ENCODE measurements around the gene CNGA2. TPM values are rescaled to one million over a fixed set of nuclear protein-coding genes. Genes with fewer than 3 reads are reported as not detected.

The CNGA2 gene
- polyA plus RNA-seq, 1 donor from 2014 or later, result not detected

GRCh38 chrX:151743651-151744470 is 9.3 kb downstream of the CNGA2 start:
- Histone ChIP-seq H3K9me3 (ENCODE audit: low read length) (no peaks in the 10 kb centered on the region), H4K20me1 (ENCODE audit: insufficient read depth) (no peaks in the 10 kb centered on the region), H3K9me2 (ENCODE audit: insufficient read depth, low read length) (no peaks in the 10 kb centered on the region), H3K4me3 (ENCODE audit: low read length) (no peak overlapping the region), H2AFZ (ENCODE audit: low read depth, low read length) (no peak overlapping the region), H3K79me2 (replicated peaks; ENCODE audit: insufficient read depth, low read length) (no peaks in the 10 kb centered on the region), H3K27ac (ENCODE audit: low read length) (no peak overlapping the region), H3K36me3 (ENCODE audit: insufficient read depth, low read length) (no peaks in the 10 kb centered on the region), H3K27me3 (ENCODE audit: insufficient read depth, low read depth, low read length) (no peaks in the 10 kb centered on the region), H3K4me2 (ENCODE audit: low read length) (no peak overlapping the region), H3K9ac (ENCODE audit: low read length) (no peak overlapping the region), H3F3A (ENCODE audit: insufficient read depth, low read length, poor library complexity, severe bottlenecking) (no peaks in the 10 kb centered on the region)
- TF ChIP-seq POLR2AphosphoS5 (IDR thresholded peaks at IDR 0.05) (no peak), SMC3 (conservative IDR thresholded peaks at IDR 0.05; ENCODE audit: poor library complexity) (no peak), MXI1 (conservative IDR thresholded peaks at IDR 0.05; ENCODE audit: poor library complexity, severe bottlenecking) (no peak), TAF1 (IDR thresholded peaks at IDR 0.05; ENCODE audit: low read depth) (no peak), RAD21 (conservative IDR thresholded peaks at IDR 0.05) (no peak)
- TF ChIP-seq, protein P1, sequence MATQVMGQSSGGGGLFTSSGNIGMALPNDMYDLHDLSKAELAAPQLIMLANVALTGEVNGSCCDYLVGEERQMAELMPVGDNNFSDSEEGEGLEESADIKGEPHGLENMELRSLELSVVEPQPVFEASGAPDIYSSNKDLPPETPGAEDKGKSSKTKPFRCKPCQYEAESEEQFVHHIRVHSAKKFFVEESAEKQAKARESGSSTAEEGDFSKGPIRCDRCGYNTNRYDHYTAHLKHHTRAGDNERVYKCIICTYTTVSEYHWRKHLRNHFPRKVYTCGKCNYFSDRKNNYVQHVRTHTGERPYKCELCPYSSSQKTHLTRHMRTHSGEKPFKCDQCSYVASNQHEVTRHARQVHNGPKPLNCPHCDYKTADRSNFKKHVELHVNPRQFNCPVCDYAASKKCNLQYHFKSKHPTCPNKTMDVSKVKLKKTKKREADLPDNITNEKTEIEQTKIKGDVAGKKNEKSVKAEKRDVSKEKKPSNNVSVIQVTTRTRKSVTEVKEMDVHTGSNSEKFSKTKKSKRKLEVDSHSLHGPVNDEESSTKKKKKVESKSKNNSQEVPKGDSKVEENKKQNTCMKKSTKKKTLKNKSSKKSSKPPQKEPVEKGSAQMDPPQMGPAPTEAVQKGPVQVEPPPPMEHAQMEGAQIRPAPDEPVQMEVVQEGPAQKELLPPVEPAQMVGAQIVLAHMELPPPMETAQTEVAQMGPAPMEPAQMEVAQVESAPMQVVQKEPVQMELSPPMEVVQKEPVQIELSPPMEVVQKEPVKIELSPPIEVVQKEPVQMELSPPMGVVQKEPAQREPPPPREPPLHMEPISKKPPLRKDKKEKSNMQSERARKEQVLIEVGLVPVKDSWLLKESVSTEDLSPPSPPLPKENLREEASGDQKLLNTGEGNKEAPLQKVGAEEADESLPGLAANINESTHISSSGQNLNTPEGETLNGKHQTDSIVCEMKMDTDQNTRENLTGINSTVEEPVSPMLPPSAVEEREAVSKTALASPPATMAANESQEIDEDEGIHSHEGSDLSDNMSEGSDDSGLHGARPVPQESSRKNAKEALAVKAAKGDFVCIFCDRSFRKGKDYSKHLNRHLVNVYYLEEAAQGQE (IDR thresholded peaks at IDR 0.05; ENCODE audit: borderline replicate concordance), result no peak
- TF ChIP-seq, protein P2, sequence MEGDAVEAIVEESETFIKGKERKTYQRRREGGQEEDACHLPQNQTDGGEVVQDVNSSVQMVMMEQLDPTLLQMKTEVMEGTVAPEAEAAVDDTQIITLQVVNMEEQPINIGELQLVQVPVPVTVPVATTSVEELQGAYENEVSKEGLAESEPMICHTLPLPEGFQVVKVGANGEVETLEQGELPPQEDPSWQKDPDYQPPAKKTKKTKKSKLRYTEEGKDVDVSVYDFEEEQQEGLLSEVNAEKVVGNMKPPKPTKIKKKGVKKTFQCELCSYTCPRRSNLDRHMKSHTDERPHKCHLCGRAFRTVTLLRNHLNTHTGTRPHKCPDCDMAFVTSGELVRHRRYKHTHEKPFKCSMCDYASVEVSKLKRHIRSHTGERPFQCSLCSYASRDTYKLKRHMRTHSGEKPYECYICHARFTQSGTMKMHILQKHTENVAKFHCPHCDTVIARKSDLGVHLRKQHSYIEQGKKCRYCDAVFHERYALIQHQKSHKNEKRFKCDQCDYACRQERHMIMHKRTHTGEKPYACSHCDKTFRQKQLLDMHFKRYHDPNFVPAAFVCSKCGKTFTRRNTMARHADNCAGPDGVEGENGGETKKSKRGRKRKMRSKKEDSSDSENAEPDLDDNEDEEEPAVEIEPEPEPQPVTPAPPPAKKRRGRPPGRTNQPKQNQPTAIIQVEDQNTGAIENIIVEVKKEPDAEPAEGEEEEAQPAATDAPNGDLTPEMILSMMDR (IDR thresholded peaks at IDR 0.05; ENCODE audit: poor library complexity, severe bottlenecking), result no peak

GRCh38 chrX:151745651-151746050 is 11.1 kb downstream of the CNGA2 start:
- H3K4me3 ChIP-seq (ENCODE audit: low read length), result no peak overlapping the region
- TF ChIP-seq, protein P1 (IDR thresholded peaks at IDR 0.05; ENCODE audit: borderline replicate concordance), result no peak
- no peak for TF ChIP-seq POLR2AphosphoS5 (IDR thresholded peaks at IDR 0.05)
- TF ChIP-seq SMC3 (conservative IDR thresholded peaks at IDR 0.05; ENCODE audit: poor library complexity), result no peak
- no peak for TF ChIP-seq TAF1 (IDR thresholded peaks at IDR 0.05; ENCODE audit: low read depth)
- TF ChIP-seq, protein P2 (IDR thresholded peaks at IDR 0.05; ENCODE audit: poor library complexity, severe bottlenecking), result no peak
- TF ChIP-seq EP300 (conservative IDR thresholded peaks at IDR 0.05; ENCODE audit: poor library complexity, severe bottlenecking), result no peak
- TF ChIP-seq MXI1 (conservative IDR thresholded peaks at IDR 0.05; ENCODE audit: poor library complexity, severe bottlenecking), result no peak
- TF ChIP-seq RAD21 (conservative IDR thresholded peaks at IDR 0.05), result no peak
- TF ChIP-seq EZH2 (IDR thresholded peaks at IDR 0.05; ENCODE audit: borderline replicate concordance, insufficient read depth, low read length, poor library complexity, severe bottlenecking), result no peak
- H3F3A ChIP-seq (ENCODE audit: insufficient read depth, low read length, poor library complexity, severe bottlenecking), result no peaks in the 10 kb centered on the region
- H3K27ac ChIP-seq (ENCODE audit: low read length), result no peak overlapping the region
- H3K9ac ChIP-seq (ENCODE audit: low read length), result no peak overlapping the region
- H3K27me3 ChIP-seq (ENCODE audit: insufficient read depth, low read depth, low read length), result no peaks in the 10 kb centered on the region
- H3K4me2 ChIP-seq (ENCODE audit: low read length), result no peak overlapping the region
- H3K9me3 ChIP-seq (ENCODE audit: low read length), result no peaks in the 10 kb centered on the region
- no peaks in the 10 kb centered on the region for H3K36me3 ChIP-seq (ENCODE audit: insufficient read depth, low read length)
- H3K9me2 ChIP-seq (ENCODE audit: insufficient read depth, low read length), result no peaks in the 10 kb centered on the region
- H4K20me1 ChIP-seq (ENCODE audit: insufficient read depth), result no peaks in the 10 kb centered on the region
- H2AFZ ChIP-seq (ENCODE audit: low read depth, low read length), result no peak overlapping the region
- H3K79me2 ChIP-seq (replicated peaks; ENCODE audit: insufficient read depth, low read length), result no peaks in the 10 kb centered on the region
